HG02938 (cell line): Measurements from ENCODE around the gene GRM2.

ENCODE experiments used
- ATAC-seq: cut with Tn5 transposase; IDR thresholded peaks from one replicate; pipeline ENCODE4 v1.9.1; 2021; ENCODE audit warnings: mild to moderate bottlenecking, moderate library complexity; ENCODE audit not compliant: unreplicated experiment

GRM2 gene

DNA sequence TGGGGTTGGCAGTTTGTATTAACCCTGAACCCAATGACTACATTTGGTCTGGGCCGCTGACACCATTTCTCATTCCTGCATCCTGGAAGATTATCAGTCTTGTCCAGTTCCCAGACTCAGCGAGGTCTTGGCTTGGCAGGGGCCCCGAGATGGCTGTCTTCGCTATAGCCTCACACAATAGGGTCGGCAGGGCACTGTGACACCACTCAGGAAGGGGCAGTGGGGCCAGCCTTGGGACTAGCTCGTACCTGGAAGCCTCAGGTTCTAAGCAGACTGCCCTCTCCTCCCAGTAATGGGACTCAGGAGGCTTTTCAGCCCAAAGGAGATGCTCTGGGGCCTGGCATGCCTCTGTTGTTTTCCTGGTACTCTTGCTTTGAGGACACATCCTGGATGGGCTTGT lies 26.7 kb upstream of the GRM2 start:
- no peak for ATAC-seq

DNA sequence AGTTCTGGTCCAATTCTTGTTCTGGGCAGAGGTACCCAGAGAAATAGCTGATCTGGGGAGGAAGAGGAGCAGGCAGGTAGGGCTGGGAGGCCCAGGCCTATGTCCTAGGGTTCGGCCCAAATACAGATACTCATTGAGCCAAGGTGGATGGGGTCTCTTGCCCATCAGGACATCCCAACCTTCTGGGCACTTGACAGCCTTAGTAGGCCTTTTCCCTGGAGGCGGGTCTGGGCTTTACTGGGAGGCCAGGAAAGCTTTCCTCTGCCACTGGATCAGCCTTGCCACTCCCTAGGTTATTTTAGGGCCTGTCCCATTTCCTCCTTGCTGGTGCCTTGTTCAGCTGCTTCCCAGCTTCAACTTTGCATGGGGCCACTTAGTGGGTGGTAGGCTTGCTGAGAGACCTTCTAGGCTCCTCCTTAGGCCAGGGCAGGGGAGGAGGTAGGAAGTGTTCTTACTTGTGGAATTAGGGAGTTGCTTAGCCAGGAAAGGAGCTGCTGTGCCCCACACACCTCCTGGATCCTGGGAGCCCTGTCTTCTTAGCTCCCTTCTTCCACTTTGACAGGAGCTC lies 26.1 kb upstream of the GRM2 start:
- no peak for ATAC-seq

DNA sequence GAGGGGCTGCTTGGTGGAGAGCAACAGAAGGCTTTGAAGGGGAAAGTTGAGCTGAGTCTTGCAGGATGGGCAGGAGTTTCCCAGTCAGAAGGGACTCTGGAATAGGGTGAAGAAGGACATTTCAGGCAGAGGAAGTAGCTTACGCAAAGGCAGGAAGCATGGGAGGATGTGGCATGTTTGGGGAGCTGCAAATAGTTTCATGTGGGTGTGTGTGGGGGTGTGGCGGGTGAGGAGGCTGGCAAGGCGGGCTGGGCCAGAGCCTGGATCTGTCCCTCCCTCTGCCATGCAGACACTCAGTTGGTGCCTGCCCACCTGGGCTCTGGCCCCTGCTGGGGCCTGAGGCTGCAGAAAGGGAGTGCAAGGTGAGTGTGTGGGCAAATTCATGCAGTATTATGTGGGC lies 25.4 kb upstream of the GRM2 start:
- ATAC-seq, result peak; percentile 2

- ATAC-seq, result peak; percentile 85
Observed at GRCh38 chr3:51682079-51682478, 24.8 kb upstream of the GRM2 start.

- ATAC-seq, result no peak
Observed at GRCh38 chr3:51682526-51682925, 24.3 kb upstream of the GRM2 start.

- ATAC-seq, result no peak
Observed at GRCh38 chr3:51683566-51683965, 23.3 kb upstream of the GRM2 start.

DNA sequence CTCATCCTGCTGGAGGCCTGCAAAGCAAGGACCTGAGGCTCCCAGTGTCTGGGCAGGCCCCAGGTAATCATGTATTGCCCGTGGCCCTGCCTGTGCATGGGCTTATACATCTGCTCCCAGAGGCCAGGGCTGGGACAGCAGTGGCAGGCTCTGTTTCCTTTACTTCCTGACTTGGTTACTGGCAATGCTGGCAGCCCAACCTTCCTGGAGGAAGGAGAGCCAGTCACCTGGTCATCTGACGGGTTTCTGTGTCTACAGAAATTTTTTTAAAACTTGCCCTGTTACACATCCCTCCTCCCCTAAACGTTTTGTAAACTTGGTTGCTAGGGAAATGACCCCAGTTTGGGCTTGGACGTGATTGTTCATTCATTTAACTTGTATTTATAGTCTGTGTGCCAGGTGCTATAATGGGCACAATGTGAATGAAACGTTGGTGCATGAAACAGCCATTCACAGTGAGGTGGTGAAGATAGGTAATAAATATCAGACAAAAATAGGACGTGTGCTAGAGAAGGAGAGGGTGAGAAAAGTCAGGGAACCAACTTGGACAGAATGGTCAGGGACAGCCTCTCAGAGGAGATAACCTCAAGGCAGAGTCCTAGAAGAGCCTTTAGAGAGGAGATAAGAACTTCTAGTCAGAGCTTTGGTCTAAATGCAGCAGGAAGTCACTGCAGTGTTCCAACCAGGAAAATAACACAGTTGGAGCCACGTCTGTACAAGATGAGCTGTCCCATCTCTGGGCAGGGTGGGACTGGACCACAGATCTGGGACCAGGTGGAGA lies 21.7 kb upstream of the GRM2 start:
- no peak for ATAC-seq

- ATAC-seq, result no peak
Observed at GRCh38 chr3:51686056-51686455, 20.8 kb upstream of the GRM2 start.

GRCh38 chr3:51686512-51687215 lies 20.2 kb upstream of the GRM2 start:
- ATAC-seq, result no peak

DNA sequence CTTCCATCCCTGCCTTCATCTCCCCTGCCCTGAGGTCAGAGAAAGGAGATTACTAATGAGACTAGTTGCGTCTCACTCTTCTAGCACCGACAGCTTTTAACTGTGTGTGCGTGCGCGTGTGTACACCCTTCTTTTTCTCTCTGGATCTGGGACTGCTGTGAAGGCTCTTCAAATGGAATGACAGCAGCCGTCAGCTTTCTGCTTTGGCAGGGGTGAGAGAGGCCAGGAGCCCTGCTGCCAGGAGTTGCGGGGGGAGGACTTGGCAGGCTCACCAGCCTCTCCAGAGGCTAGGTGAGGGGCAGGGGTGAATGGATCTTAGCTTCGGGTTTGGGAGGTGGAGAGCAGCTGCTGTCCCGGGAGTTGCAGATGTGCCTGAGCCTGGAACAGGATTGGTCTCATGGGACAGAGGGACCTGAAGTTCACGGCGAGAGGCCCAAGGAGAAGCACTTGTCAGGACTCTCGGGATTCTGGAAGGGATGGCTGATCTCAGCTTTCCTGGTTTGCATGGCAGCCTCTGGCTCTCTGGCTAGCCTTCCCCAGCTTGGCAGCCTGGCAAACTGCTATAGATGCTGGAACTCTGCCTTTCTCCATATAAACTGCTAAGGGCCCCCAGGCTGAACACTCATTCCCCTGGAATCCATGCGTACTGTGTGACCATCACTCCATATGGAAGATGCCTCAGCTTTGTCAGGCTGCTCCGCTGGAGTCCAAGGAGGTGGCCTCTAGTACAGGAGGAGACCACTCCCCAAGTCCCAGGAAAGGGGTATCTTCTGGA lies 19.2 kb upstream of the GRM2 start:
- ATAC-seq, result no peak

- no peak for ATAC-seq
Observed at GRCh38 chr3:51688206-51688600, 18.7 kb upstream of the GRM2 start.

DNA sequence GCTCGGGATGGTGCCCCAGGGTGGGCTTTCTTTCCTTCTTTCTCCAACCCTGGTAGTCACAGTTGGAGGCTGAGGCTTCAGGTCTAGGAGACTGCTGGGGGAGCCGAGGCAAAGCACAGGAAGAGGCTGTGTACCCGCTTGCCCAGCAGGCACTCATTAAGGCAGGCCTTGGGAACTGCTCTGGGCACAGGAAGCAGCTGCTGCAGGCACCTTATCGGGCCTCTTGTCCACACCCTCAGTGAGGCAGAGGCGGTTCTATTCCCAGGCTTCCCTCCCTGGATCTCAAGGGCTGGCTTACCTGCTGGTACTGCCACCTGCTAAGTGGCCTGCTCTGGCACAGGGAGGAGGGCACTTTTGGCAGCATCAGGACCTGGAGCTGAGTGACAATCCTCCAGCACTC lies 15.8 kb upstream of the GRM2 start:
- no peak for ATAC-seq

- ATAC-seq, result no peak
Observed at GRCh38 chr3:51691949-51692348, 14.9 kb upstream of the GRM2 start.

DNA sequence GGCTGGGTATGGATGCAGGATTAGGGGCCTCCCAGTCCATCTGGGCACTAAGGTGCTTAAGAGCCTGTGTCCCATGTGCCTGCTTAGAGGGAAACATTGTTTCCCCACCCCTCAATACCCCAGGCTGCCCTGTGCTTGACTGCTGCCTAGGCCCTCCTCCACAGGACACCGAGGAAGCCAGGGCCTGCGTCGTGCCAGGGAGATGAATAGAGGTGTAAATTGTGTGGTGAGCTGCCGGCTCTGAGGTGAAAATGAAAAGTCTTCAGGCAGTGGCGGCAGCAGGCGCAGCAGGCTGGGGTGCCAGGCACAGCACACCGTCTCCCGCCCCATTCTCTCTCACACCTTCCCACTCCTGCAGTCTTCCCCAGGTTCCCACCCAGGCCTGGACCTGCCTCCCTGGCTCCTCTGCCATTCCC lies 13.9 kb upstream of the GRM2 start:
- ATAC-seq, result no peak

GRCh38 chr3:51696954-51697353 lies 9.9 kb upstream of the GRM2 start:
- no peak for ATAC-seq

DNA sequence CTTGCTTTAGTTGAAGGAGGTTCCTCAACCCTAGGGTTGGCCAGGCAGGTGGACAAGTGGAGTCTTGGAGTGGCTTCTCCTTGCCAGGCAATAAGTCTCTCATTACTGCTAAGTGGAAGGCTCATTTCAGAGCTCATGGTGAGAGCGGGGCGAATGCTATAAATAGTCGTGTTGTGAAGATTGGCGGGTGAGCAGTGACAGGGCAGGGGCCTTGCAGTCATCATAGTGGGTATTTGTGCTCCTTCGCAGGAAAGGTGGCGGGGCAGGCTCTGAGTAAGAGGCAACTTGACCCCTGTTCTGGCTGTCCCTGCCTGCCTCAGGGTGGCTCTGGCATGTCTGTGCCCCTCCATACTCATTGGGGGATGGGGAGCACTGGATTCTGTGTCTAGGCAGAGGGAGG lies 8.7 kb upstream of the GRM2 start:
- ATAC-seq, result no peak

GRCh38 chr3:51700403-51700802 lies 6.5 kb upstream of the GRM2 start:
- ATAC-seq, result no peak

GRCh38 chr3:51702156-51702555 lies 4.7 kb upstream of the GRM2 start:
- no peak for ATAC-seq

DNA sequence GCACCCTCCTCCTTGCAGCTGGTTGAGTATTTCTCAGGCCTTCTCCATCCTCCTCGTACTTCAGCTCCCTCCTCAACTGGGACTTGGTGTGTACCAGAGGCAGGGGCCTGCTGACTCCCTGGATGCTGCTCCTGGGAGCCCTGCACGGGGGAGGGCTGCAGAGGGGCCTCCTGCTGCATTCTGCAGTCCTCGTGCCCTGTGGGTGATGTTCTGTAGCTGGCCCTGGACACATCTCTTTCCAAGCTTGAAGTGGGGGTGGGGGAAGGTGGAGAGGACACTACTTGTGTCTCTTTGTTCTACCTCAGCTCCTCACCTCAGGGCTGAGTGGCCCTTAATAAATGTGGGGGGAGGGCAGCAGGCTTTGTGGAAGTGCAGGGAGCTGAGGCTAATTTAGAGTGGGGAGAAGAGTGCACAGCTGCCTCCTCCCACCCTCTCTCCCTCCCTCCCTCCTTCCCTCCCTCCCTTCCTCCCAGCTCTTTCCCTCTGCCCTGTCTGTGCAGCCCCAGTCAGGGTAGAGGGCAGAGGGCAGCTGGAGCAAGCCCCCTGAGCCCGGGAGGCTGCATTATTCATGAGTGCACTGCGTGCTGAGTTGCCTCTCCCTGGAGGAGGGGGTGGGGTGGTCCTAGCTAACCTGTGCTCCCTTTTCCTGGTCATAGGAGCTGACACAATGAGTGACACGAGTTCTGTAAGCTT lies 3.7 kb upstream of the GRM2 start:
- no peak for ATAC-seq

DNA sequence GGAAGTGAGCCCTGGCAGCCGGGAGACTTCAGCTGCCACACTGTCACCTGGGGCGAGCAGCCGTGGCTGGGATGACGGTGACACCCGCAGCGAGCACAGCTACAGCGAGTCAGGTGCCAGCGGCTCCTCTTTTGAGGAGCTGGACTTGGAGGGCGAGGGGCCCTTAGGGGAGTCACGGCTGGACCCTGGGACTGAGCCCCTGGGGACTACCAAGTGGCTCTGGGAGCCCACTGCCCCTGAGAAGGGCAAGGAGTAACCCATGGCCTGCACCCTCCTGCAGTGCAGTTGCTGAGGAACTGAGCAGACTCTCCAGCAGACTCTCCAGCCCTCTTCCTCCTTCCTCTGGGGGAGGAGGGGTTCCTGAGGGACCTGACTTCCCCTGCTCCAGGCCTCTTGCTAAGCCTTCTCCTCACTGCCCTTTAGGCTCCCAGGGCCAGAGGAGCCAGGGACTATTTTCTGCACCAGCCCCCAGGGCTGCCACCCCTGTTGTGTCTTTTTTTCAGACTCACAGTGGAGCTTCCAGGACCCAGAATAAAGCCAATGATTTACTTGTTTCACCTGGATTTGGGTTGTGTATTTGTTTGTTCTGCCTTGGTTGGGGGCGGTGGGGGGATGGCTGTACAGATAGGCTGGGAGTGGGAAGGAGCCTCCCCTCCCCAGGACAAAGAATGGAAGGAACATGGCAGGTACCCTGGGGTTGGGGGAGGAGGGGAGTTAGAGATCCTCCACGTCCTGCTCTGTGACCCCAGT lies 2.9 kb upstream of the GRM2 start:
- no peak for ATAC-seq
